H9 (cell line): ENCODE measurements around the gene GFY. TPM values are rescaled to one million over a fixed set of nuclear protein-coding genes. Genes with fewer than 3 reads are reported as not detected.

Source experiments
- DNase-seq: peaks from one replicate; pipeline ENCODE4 v3.0.0-alpha.2; 2017
- H2AFZ ChIP-seq: one replicate; pipeline ENCODE4 v1.6.1; 2013; ENCODE audit warnings: mild to moderate bottlenecking, low read length, control low read depth, moderate library complexity
- H2AK5ac ChIP-seq: 2 replicates; pipeline ENCODE4 v1.6.1; 2013; ENCODE audit warnings: low read length, control low read depth, mixed read lengths; ENCODE audit not compliant: insufficient read length
- H2BK120ac ChIP-seq: one replicate; pipeline ENCODE4 v1.6.1; 2013; ENCODE audit warnings: low read depth, mild to moderate bottlenecking, low read length, control low read depth, inconsistent platforms; ENCODE audit not compliant: poor library complexity, severe bottlenecking
- H2BK12ac ChIP-seq: 2 replicates; pipeline ENCODE4 v1.6.1; 2013; ENCODE audit warnings: low read length, control low read depth, mixed read lengths, low read depth; ENCODE audit not compliant: insufficient read length
- H2BK15ac ChIP-seq: 2 replicates; pipeline ENCODE4 v1.6.1; 2013; ENCODE audit warnings: low read depth, low read length, control low read depth
- H2BK20ac ChIP-seq: one replicate; pipeline ENCODE4 v1.6.1; 2013; ENCODE audit warnings: low read depth, mild to moderate bottlenecking, low read length, control low read depth, inconsistent platforms; ENCODE audit not compliant: poor library complexity, severe bottlenecking
- H2BK5ac ChIP-seq: 2 replicates; pipeline ENCODE4 v1.6.1; 2013; ENCODE audit warnings: low read length, control low read depth, mixed read lengths; ENCODE audit not compliant: insufficient read length
- H3K14ac ChIP-seq: 2 replicates; pipeline ENCODE4 v1.6.1; 2013; ENCODE audit warnings: low read length, control low read depth; ENCODE audit not compliant: insufficient read depth
- H3K18ac ChIP-seq: 2 replicates; pipeline ENCODE4 v1.6.1; 2013; ENCODE audit warnings: low read depth, mild to moderate bottlenecking, mixed read lengths, low read length, control low read depth; ENCODE audit not compliant: insufficient read length
- H3K23ac ChIP-seq: 2 replicates; pipeline ENCODE4 v1.6.1; 2013; ENCODE audit warnings: low read length, control low read depth, mixed read lengths, low read depth; ENCODE audit not compliant: insufficient read length
- H3K23me2 ChIP-seq: 2 replicates; pipeline ENCODE4 v1.6.1; 2013; ENCODE audit warnings: low read depth, mild to moderate bottlenecking, mixed read lengths, low read length, control low read depth; ENCODE audit not compliant: insufficient read length, poor library complexity, severe bottlenecking
- H3K27ac ChIP-seq: 2 replicates; pipeline ENCODE4 v1.5.1; 2013; ENCODE audit warnings: low read length, control low read depth, mixed read lengths, low read depth; ENCODE audit not compliant: insufficient read length
- H3K27me3 ChIP-seq: 2 replicates; pipeline ENCODE4 v1.6.1; 2013; ENCODE audit warnings: low read length, control low read depth, inconsistent platforms; ENCODE audit not compliant: insufficient read depth
- H3K4ac ChIP-seq: 2 replicates; pipeline ENCODE4 v1.6.1; 2013; ENCODE audit warnings: low read depth, mild to moderate bottlenecking, control low read depth, inconsistent platforms, low read length, moderate library complexity
- H3K4me1 ChIP-seq: 2 replicates; pipeline ENCODE4 v1.6.1; 2013; ENCODE audit warnings: low read length, control low read depth, inconsistent platforms; ENCODE audit not compliant: insufficient read depth
- H3K4me2 ChIP-seq: 2 replicates; pipeline ENCODE4 v1.6.1; 2013; ENCODE audit warnings: low read length, control low read depth, mixed read lengths; ENCODE audit not compliant: insufficient read length, insufficient read depth
- H3K56ac ChIP-seq: 2 replicates; pipeline ENCODE4 v1.6.1; 2013; ENCODE audit warnings: low read depth, mild to moderate bottlenecking, mixed read lengths, low read length, control low read depth; ENCODE audit not compliant: insufficient read length
- H3K79me1 ChIP-seq: 2 replicates; pipeline ENCODE4 v1.6.1; 2013; ENCODE audit warnings: low read depth, mild to moderate bottlenecking, moderate library complexity, low read length, control low read depth, inconsistent platforms; ENCODE audit not compliant: insufficient read depth, poor library complexity, severe bottlenecking
- H3K79me2 ChIP-seq: 2 replicates; pipeline ENCODE4 v1.6.1; 2013; ENCODE audit warnings: low read length, control low read depth, inconsistent platforms; ENCODE audit not compliant: insufficient read depth
- H3K9ac ChIP-seq: 2 replicates; pipeline ENCODE4 v1.6.1; 2013; ENCODE audit warnings: low read length, control low read depth, mixed read lengths; ENCODE audit not compliant: insufficient read length; ENCODE audit errors: extremely low read depth
- H3K9me3 ChIP-seq: one replicate; pipeline ENCODE4 v1.6.1; 2013; ENCODE audit warnings: low read depth, low read length, inconsistent platforms; ENCODE audit not compliant: control insufficient read depth
- H3T11ph ChIP-seq: one replicate; pipeline ENCODE4 v1.6.1; 2013; ENCODE audit warnings: mild to moderate bottlenecking, low read length, control low read depth, inconsistent platforms
- H4K20me1 ChIP-seq: one replicate; pipeline ENCODE4 v1.6.1; 2013; ENCODE audit not compliant: control insufficient read depth, insufficient read length, insufficient read depth
- H4K5ac ChIP-seq: 2 replicates; pipeline ENCODE4 v1.6.1; 2013; ENCODE audit warnings: low read depth, mild to moderate bottlenecking, mixed read lengths, low read length, control low read depth; ENCODE audit not compliant: insufficient read length
- H4K8ac ChIP-seq: replicated peaks from 2 replicates; pipeline ENCODE4 v1.6.1; 2013; ENCODE audit warnings: low read length, control low read depth, mixed read lengths, low read depth; ENCODE audit not compliant: insufficient read length
- H4K91ac ChIP-seq: 2 replicates; pipeline ENCODE4 v1.6.1; 2013; ENCODE audit warnings: low read depth, mild to moderate bottlenecking, moderate library complexity, mixed read lengths, low read length, control low read depth; ENCODE audit not compliant: insufficient read length
- H3K27ac Mint-ChIP-seq, 3 experiments: 2 replicates in 2 of 3; 3 replicates in 1 of 3; pipeline ENCODE4 v1.8.0; 2020 to 2021; ENCODE audit warnings: mixed read lengths in 3 of 3, mild to moderate bottlenecking in 1 of 3, moderate library complexity in 1 of 3
- H3K27me3 Mint-ChIP-seq: 2 replicates; pipeline ENCODE4 v1.8.0; 2021; ENCODE audit warnings: low read depth, mild to moderate bottlenecking, moderate library complexity, mixed read lengths
- H3K36me3 Mint-ChIP-seq, 3 experiments: 2 replicates in 2 of 3; 3 replicates in 1 of 3; pipeline ENCODE4 v1.8.0; 2020 to 2021; ENCODE audit warnings: low read depth in 3 of 3, mixed read lengths in 3 of 3; ENCODE audit not compliant: insufficient read depth in 1 of 3
- H3K4me1 Mint-ChIP-seq, 2 experiments: 2 replicates each; pipeline ENCODE4 v1.8.0; 2020; ENCODE audit warnings: mixed read lengths in 2 of 2
- H3K4me3 Mint-ChIP-seq, 2 experiments: 2 replicates in 1 of 2; 3 replicates in 1 of 2; pipeline ENCODE4 v1.8.0; 2020 to 2021; ENCODE audit warnings: mild to moderate bottlenecking in 2 of 2, mixed read lengths in 2 of 2, moderate library complexity in 1 of 2
- H3K9me3 Mint-ChIP-seq, 2 experiments: 2 replicates in 1 of 2; 3 replicates in 1 of 2; pipeline ENCODE4 v1.8.0; 2020; ENCODE audit warnings: mild to moderate bottlenecking in 2 of 2, mixed read lengths in 2 of 2, moderate library complexity in 1 of 2
- WGBS: extraction: QIAGEN DNeasy Blood & Tissue Kit; methylation state at CpG from one replicate; pipeline ENCODE4 v1.1.7; 2013; ENCODE audit warnings: missing lambda C conversion rate, low lambda C conversion rate, mixed read lengths; ENCODE audit not compliant: insufficient read length; ENCODE audit errors: extremely low coverage; 5-methylcytosine and 5-hydroxymethylcytosine counted together
- total RNA-seq: library from RNA; stranded (reverse); gene quantifications from 2 replicates; pipeline ENCODE4 v1.2.1, GENCODE V29; 2021
- TF ChIP-seq, protein P1 (sequence below): fragments of 200-600 bp; sonication (generic); conservative IDR thresholded peaks from 3 replicates; pipeline ENCODE4 v1.8.0; 2021; ENCODE audit warnings: antibody characterized with exemption, mild to moderate bottlenecking

The GFY gene
- total RNA-seq, 1 experiment from 2014 or later = 1.3 TPM

DNA sequence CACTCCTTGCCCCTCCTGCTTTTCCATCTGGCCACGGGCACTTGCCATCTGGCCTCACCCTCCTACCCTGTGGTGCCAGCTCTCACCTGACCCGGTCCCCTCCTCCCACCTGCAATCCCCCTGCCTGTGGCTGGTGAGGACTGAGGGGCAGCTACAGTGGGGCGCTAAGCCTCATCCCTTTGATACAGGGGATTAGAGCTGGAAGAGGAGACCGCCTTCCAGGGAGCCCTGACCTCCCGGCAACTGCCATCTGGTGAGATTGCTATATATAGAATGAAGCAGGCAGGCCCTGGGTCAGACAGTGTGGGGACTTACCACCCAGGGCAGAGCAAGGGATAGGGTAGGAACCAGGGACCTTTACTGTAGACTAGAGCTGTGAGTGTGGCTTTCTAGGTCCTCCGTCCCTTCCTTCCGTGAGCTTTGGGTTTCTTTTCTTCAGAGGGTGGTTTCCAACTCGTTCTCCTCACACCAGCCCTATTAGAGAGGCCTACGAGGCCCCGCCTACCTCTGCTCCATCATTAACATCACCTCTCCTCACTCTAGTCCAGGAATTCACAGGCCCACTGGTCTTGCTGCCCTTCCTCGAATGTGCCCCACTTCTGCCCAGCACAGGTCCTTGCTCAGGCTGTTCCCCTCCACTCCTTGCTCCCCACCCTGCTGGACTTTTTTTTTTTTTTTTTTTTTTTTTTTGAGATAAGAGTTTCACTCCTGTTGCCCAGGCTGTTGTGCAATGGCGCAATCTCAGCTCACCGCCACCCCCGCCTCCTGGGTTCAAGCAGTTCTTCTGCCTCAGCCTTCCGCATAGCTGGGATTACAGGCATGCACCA lies 29.4 kb upstream of the GFY start:
- no peak for DNase-seq
- Histone ChIP-seq H2BK15ac (no peak overlapping the region), H2BK20ac (no peak overlapping the region), H2AK5ac (no peak overlapping the region), H3K4me1 (no peaks in the 10 kb centered on the region), H4K8ac (no peak overlapping the region), H3K79me2 (no peaks in the 10 kb centered on the region), H3K18ac (no peak overlapping the region), H4K20me1 (no peaks in the 10 kb centered on the region), H3K56ac (no peak overlapping the region), H2BK5ac (no peak overlapping the region), H3K4me2 (no peak overlapping the region), H2AFZ (no peak overlapping the region), H3K9me3 (no peaks in the 10 kb centered on the region), H3K27me3 (no peaks in the 10 kb centered on the region), H3T11ph (no peak overlapping the region), H3K27ac (no peak overlapping the region), H2BK12ac (no peak overlapping the region), H3K14ac (no peak overlapping the region), H4K91ac (no peak overlapping the region), H3K9ac (no peak overlapping the region), H3K79me1 (no peaks in the 10 kb centered on the region), H2BK120ac (no peak overlapping the region), H3K23ac (no peak overlapping the region), H3K4ac (no peak overlapping the region), H4K5ac (no peak overlapping the region), H3K23me2 (no peaks in the 10 kb centered on the region)
- no peak overlapping the region for H3K27ac Mint-ChIP-seq
- TF ChIP-seq, protein P1, sequence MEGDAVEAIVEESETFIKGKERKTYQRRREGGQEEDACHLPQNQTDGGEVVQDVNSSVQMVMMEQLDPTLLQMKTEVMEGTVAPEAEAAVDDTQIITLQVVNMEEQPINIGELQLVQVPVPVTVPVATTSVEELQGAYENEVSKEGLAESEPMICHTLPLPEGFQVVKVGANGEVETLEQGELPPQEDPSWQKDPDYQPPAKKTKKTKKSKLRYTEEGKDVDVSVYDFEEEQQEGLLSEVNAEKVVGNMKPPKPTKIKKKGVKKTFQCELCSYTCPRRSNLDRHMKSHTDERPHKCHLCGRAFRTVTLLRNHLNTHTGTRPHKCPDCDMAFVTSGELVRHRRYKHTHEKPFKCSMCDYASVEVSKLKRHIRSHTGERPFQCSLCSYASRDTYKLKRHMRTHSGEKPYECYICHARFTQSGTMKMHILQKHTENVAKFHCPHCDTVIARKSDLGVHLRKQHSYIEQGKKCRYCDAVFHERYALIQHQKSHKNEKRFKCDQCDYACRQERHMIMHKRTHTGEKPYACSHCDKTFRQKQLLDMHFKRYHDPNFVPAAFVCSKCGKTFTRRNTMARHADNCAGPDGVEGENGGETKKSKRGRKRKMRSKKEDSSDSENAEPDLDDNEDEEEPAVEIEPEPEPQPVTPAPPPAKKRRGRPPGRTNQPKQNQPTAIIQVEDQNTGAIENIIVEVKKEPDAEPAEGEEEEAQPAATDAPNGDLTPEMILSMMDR = no peak
- H3K4me1 Mint-ChIP-seq = peaks cover 38 to 60% of the 10 kb centered on the region in 2 experiments
- no CpG with 5 or more reads among the region's 15 CpGs for WGBS
- H3K27me3 Mint-ChIP-seq = peaks cover 10% of the 10 kb centered on the region
- H3K36me3 Mint-ChIP-seq = no peaks in the 10 kb centered on the region
- H3K9me3 Mint-ChIP-seq = no peaks in the 10 kb centered on the region; a peak in 1 of 5 replicates
- no peak overlapping the region for H3K4me3 Mint-ChIP-seq
